OCI-LY7 (cell line): ENCODE data around the gene SNCA. TPM values are rescaled to one million over a fixed set of nuclear protein-coding genes. Genes with fewer than 3 reads are reported as not detected.

Experiments
- BruUV-seq: library from RNA; stranded (reverse); fragments of 400-500 nt; replicated peaks from 2 replicates; lab custom pipeline; 2021; lab: Mats Ljungman, UMichigan
- CTCF ChIA-PET: fragments of 300-600 bp; sonication (Branson Sonifier 250); formaldehyde crosslinking; loops from one replicate; lab custom pipeline; 2022; ENCODE audit warnings: antibody characterized with exemption; ENCODE audit not compliant: unreplicated experiment; lab: Charles Lee
- POLR2A ChIA-PET: fragments of 300-600 bp; sonication (Branson Sonifier 250); formaldehyde crosslinking; loops from one replicate; lab custom pipeline; 2022; ENCODE audit warnings: antibody characterized with exemption; lab: Charles Lee
- DNase-seq: peaks from one replicate; pipeline ENCODE4 v3.0.0-alpha.2; 2015; ENCODE audit warnings: low spot score
- H2AFZ ChIP-seq: fragments of 200-600 bp; sonication (generic), shearing (Covaris generic); 2 replicates; pipeline ENCODE4 v1.6.1; 2014; ENCODE audit warnings: mild to moderate bottlenecking, antibody characterized with exemption, low read length, moderate library complexity
- H3K27ac ChIP-seq: fragments of 200-600 bp; sonication (generic); 2 replicates; pipeline ENCODE4 v1.5.1; 2014; ENCODE audit warnings: mixed run types, low read depth, mild to moderate bottlenecking, moderate library complexity, low read length, inconsistent platforms; ENCODE audit not compliant: poor library complexity, severe bottlenecking
- H3K36me3 ChIP-seq: fragments of 200-600 bp; sonication (generic); 2 replicates; pipeline ENCODE4 v1.6.1; 2014; ENCODE audit warnings: mild to moderate bottlenecking, antibody characterized with exemption, low read length, moderate library complexity, mixed read lengths; ENCODE audit not compliant: insufficient read depth
- H3K4me1 ChIP-seq: fragments of 200-600 bp; sonication (generic); 2 replicates; pipeline ENCODE4 v1.5.1; 2014; ENCODE audit warnings: mild to moderate bottlenecking, low read length; ENCODE audit not compliant: insufficient read depth, poor library complexity, severe bottlenecking
- H3K4me2 ChIP-seq: fragments of 200-600 bp; sonication (generic); 2 replicates; pipeline ENCODE4 v1.6.1; 2014; ENCODE audit warnings: mild to moderate bottlenecking, low read length
- H3K4me3 ChIP-seq: fragments of 200-600 bp; sonication (generic); 2 replicates; pipeline ENCODE4 v1.5.1; 2014; ENCODE audit warnings: mild to moderate bottlenecking, low read depth, low read length; ENCODE audit not compliant: poor library complexity, severe bottlenecking
- H3K79me2 ChIP-seq: fragments of 200-600 bp; sonication (generic); 2 replicates; pipeline ENCODE4 v1.6.1; 2016; ENCODE audit warnings: low read depth, mild to moderate bottlenecking, low read length, moderate library complexity, mixed read lengths; ENCODE audit not compliant: insufficient read depth
- H3K9me2 ChIP-seq: fragments of 200-600 bp; sonication (generic); 2 replicates; pipeline ENCODE4 v1.6.1; 2016; ENCODE audit warnings: mild to moderate bottlenecking, low read length, mixed read lengths; ENCODE audit not compliant: insufficient read depth
- H3K9me3 ChIP-seq: fragments of 200-600 bp; sonication (generic); 2 replicates; pipeline ENCODE4 v1.6.1; 2014; ENCODE audit warnings: mild to moderate bottlenecking, mixed run types, low read length, mixed read lengths
- H4K20me1 ChIP-seq: fragments of 200-600 bp; sonication (generic); 2 replicates; pipeline ENCODE4 v1.6.1; 2014; ENCODE audit warnings: mild to moderate bottlenecking, antibody characterized with exemption, low read length, moderate library complexity, mixed read lengths; ENCODE audit not compliant: insufficient read depth
- EZH2phosphoT487 ChIP-seq: fragments of 200-600 bp; sonication (generic); IDR thresholded peaks from 2 replicates; pipeline ENCODE4 v1.6.1; 2018; ENCODE audit warnings: low read depth, borderline replicate concordance, mild to moderate bottlenecking, mixed run types, antibody characterized with exemption, low read length, moderate library complexity, mixed read lengths
- intact Hi-C: fragments of 100-400 bp; cut with micrococcal nuclease; formaldehyde crosslinking; loops from one replicate; pipeline ENCODE4 v1.10.0; 2022; ENCODE audit not compliant: unreplicated experiment
- total RNA-seq, 2 experiments: library from RNA; depleted of rRNA in 1 of 2; stranded (reverse); fragments of >200 nt in 1 of 2; shearing (Covaris generic) in 1 of 2; gene quantifications; 2 replicates each; pipeline ENCODE4 v1.2.3, GENCODE V29; 2014 to 2022
- TF ChIP-seq, protein P1 (sequence below): fragments of 200-600 bp; sonication (generic); conservative IDR thresholded peaks from 2 replicates; pipeline ENCODE4 v1.5.1; 2014; ENCODE audit warnings: mild to moderate bottlenecking, antibody characterized with exemption, low read length, moderate library complexity, mixed read lengths

Gene SNCA
- total RNA-seq, 2 experiments from 2014 or later: not detected

GRCh38 chr4:89746377-89746776, 90.6 kb downstream of the SNCA start:
- intact Hi-C loops: no loop called here
- Histone ChIP-seq H4K20me1 (no peaks in the 10 kb centered on the region), H3K36me3 (no peaks in the 10 kb centered on the region), H3K4me3 (no peak overlapping the region), H3K9me2 (no peaks in the 10 kb centered on the region), H3K9me3 (no peaks in the 10 kb centered on the region), H2AFZ (no peak overlapping the region), H3K27ac (no peak overlapping the region), H3K4me1 (no peaks in the 10 kb centered on the region), H3K79me2 (no peaks in the 10 kb centered on the region), H3K4me2 (no peak overlapping the region)
- ChIA-PET POLR2A (no interaction called here), CTCF (no interaction called here)
- BruUV-seq: no TSS peak
- TF ChIP-seq EZH2phosphoT487: no peak
- TF ChIP-seq, protein P1, sequence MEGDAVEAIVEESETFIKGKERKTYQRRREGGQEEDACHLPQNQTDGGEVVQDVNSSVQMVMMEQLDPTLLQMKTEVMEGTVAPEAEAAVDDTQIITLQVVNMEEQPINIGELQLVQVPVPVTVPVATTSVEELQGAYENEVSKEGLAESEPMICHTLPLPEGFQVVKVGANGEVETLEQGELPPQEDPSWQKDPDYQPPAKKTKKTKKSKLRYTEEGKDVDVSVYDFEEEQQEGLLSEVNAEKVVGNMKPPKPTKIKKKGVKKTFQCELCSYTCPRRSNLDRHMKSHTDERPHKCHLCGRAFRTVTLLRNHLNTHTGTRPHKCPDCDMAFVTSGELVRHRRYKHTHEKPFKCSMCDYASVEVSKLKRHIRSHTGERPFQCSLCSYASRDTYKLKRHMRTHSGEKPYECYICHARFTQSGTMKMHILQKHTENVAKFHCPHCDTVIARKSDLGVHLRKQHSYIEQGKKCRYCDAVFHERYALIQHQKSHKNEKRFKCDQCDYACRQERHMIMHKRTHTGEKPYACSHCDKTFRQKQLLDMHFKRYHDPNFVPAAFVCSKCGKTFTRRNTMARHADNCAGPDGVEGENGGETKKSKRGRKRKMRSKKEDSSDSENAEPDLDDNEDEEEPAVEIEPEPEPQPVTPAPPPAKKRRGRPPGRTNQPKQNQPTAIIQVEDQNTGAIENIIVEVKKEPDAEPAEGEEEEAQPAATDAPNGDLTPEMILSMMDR: no peak
- no peak for DNase-seq

- TF ChIP-seq, protein P1: no peak
- TF ChIP-seq EZH2phosphoT487: no peak
- no peaks in the 10 kb centered on the region for H4K20me1 ChIP-seq
- no peaks in the 10 kb centered on the region for H3K4me1 ChIP-seq
- BruUV-seq: no TSS peak
- no peaks in the 10 kb centered on the region for H3K36me3 ChIP-seq
- no peak overlapping the region for H3K4me2 ChIP-seq
- H2AFZ ChIP-seq: no peak overlapping the region
- H3K27ac ChIP-seq: no peak overlapping the region
- intact Hi-C loops: no loop called here
- no peak overlapping the region for H3K4me3 ChIP-seq
- H3K9me3 ChIP-seq: no peaks in the 10 kb centered on the region
- CTCF ChIA-PET: no interaction called here
- H3K79me2 ChIP-seq: no peaks in the 10 kb centered on the region
- H3K9me2 ChIP-seq: no peaks in the 10 kb centered on the region
- no peak for DNase-seq
- POLR2A ChIA-PET: no interaction called here
These were observed 91.3 kb downstream of the SNCA start for GRCh38 chr4:89745708-89746107.

- ChIA-PET POLR2A (interaction anchor here (1.0 kb wide), 1 partner anchor 11 kb away, joined by 3 read pairs; no protein-coding TSS in a partner anchor), CTCF (no interaction called here)
- H3K27ac ChIP-seq: no peak overlapping the region
- no TSS peak for BruUV-seq
- H3K4me3 ChIP-seq: no peak overlapping the region
- no peaks in the 10 kb centered on the region for H3K9me3 ChIP-seq
- H3K4me2 ChIP-seq: no peak overlapping the region
- no peak for DNase-seq
- intact Hi-C loops: no loop called here
- no peaks in the 10 kb centered on the region for H3K4me1 ChIP-seq
- TF ChIP-seq, protein P1: no peak
- TF ChIP-seq EZH2phosphoT487: no peak
- no peaks in the 10 kb centered on the region for H3K36me3 ChIP-seq
- no peaks in the 10 kb centered on the region for H3K79me2 ChIP-seq
- no peak overlapping the region for H2AFZ ChIP-seq
- no peaks in the 10 kb centered on the region for H3K9me2 ChIP-seq
- H4K20me1 ChIP-seq: no peaks in the 10 kb centered on the region
These were observed 92.0 kb downstream of the SNCA start for GRCh38 chr4:89744914-89745313.
